ENCODE data around the gene SMYD1. TPM values are rescaled to one million over a fixed set of nuclear protein-coding genes. Genes with fewer than 3 reads are reported as not detected.
A peak's percentile ranks its signal among the peaks of the same experiment; 100 is the strongest.

SMYD1 gene
- total and polyA plus RNA-seq, 2 donors (not counting 1 experiment from before 2014, with no cell fraction given) = not detected

- no peaks in the 10 kb centered on the region for H4K20me1 ChIP-seq (ENCODE audit: control insufficient read depth, insufficient read depth, low read length, poor library complexity, severe bottlenecking)
- H3K4me2 ChIP-seq (replicated peaks; ENCODE audit: low read depth, low read length, poor library complexity, severe bottlenecking) = no peak overlapping the region
- H3K79me2 ChIP-seq (ENCODE audit: control insufficient read depth, insufficient read depth, low read length) = peaks cover 25% of the 10 kb centered on the region
- H3K9ac ChIP-seq (ENCODE audit: low read length) = no peak overlapping the region
- no peaks in the 10 kb centered on the region for H3K27me3 ChIP-seq (replicated peaks in 1 of 4; ENCODE audit: control extremely low read depth in 1 of 4, control insufficient read depth in 3 of 4, insufficient read depth in 4 of 4, low read length in 3 of 4)
- CTCF ChIA-PET = interaction anchor here (1.0 to 3.0 kb wide), 2 partner anchors 17 to 24 kb away, joined by 3 to 13 read pairs; no protein-coding TSS in a partner anchor
- POLR2A ChIA-PET = no interaction called here
- no peaks in the 10 kb centered on the region for H3K4me1 ChIP-seq (ENCODE audit: control insufficient read depth in 2 of 2, insufficient read depth in 2 of 2, low read length in 2 of 2)
- H3K9me3 ChIP-seq (ENCODE audit: control extremely low read depth in 1 of 3, control insufficient read depth in 2 of 3, insufficient read depth in 1 of 3, low read length in 2 of 3) = no peaks in the 10 kb centered on the region
- Mint-ChIP-seq H3K4me3 (no peak overlapping the region), H3K27me3 (no peaks in the 10 kb centered on the region), H3K9me3 (ENCODE audit: insufficient read depth) (no peaks in the 10 kb centered on the region), H3K4me1 (peaks cover 33% of the 10 kb centered on the region), H3K27ac (no peak overlapping the region)
- no peak overlapping the region for H3K4me3 ChIP-seq (ENCODE audit: control extremely low read depth in 1 of 5, extremely low read depth in 1 of 5, insufficient read depth in 1 of 5, low read depth in 2 of 5, low read length in 4 of 5)
- no peak overlapping the region for H3K27ac ChIP-seq (ENCODE audit: low read length in 2 of 2)
- ATAC-seq (ENCODE audit: low read depth) (no peak), DNase-seq (no peak)
- TF ChIP-seq CTCF (IDR thresholded peaks at IDR 0.05) (no peak), EZH2 (IDR thresholded peaks at IDR 0.05; ENCODE audit: borderline replicate concordance, insufficient read depth, low read depth, low read length, poor library complexity, severe bottlenecking) (no peak)
- peaks cover 6 to 25% of the 10 kb centered on the region in 2 experiments for H3K36me3 ChIP-seq (replicated peaks in 1 of 2; ENCODE audit: control extremely low read depth in 1 of 2, control insufficient read depth in 1 of 2, extremely low read depth in 1 of 2, insufficient read depth in 2 of 2, low read length in 1 of 2)
- intact Hi-C loops (cut with micrococcal nuclease) = no loop called here
- H2AFZ ChIP-seq (ENCODE audit: insufficient read depth, low read depth, low read length, poor library complexity, severe bottlenecking) = no peak overlapping the region
Observed at GRCh38 chr2:88036606-88037005, 31.0 kb upstream of the SMYD1 start.

- intact Hi-C loops (cut with micrococcal nuclease) = no loop called here
- no CpG with 5 or more reads among the region's 4 CpGs for WGBS (ENCODE audit: insufficient coverage)
- H3K27ac ChIP-seq (ENCODE audit: low read length in 2 of 2) = no peak overlapping the region
- ChIA-PET CTCF (interaction anchor here (1.2 to 3.0 kb wide), 2 partner anchors 14 to 22 kb away, joined by 3 to 13 read pairs; no protein-coding TSS in a partner anchor), POLR2A (no interaction called here)
- Mint-ChIP-seq H3K27ac (no peak overlapping the region), H3K4me1 (peaks cover 37% of the 10 kb centered on the region), H3K9me3 (ENCODE audit: insufficient read depth) (no peaks in the 10 kb centered on the region), H3K4me3 (no peak overlapping the region), H3K27me3 (no peaks in the 10 kb centered on the region)
- H2AFZ ChIP-seq (ENCODE audit: insufficient read depth, low read depth, low read length, poor library complexity, severe bottlenecking) = no peak overlapping the region
- peaks cover 44% of the 10 kb centered on the region for H3K79me2 ChIP-seq (ENCODE audit: control insufficient read depth, insufficient read depth, low read length)
- ATAC-seq (ENCODE audit: low read depth) (peak; percentile 21), DNase-seq (no peak)
- TF ChIP-seq CTCF (IDR thresholded peaks at IDR 0.05) = no peak
- TF ChIP-seq EZH2 (IDR thresholded peaks at IDR 0.05; ENCODE audit: borderline replicate concordance, insufficient read depth, low read depth, low read length, poor library complexity, severe bottlenecking) = no peak
- H3K27me3 ChIP-seq (replicated peaks in 1 of 4; ENCODE audit: control extremely low read depth in 1 of 4, control insufficient read depth in 3 of 4, insufficient read depth in 4 of 4, low read length in 3 of 4) = no peaks in the 10 kb centered on the region
- H3K4me1 ChIP-seq (ENCODE audit: control insufficient read depth in 2 of 2, insufficient read depth in 2 of 2, low read length in 2 of 2) = no peaks in the 10 kb centered on the region
- H3K36me3 ChIP-seq (replicated peaks in 1 of 2; ENCODE audit: control extremely low read depth in 1 of 2, control insufficient read depth in 1 of 2, extremely low read depth in 1 of 2, insufficient read depth in 2 of 2, low read length in 1 of 2) = peaks cover 6 to 21% of the 10 kb centered on the region in 2 experiments
- H3K9ac ChIP-seq (ENCODE audit: low read length) = no peak overlapping the region
- no peaks in the 10 kb centered on the region for H3K9me3 ChIP-seq (ENCODE audit: control extremely low read depth in 1 of 3, control insufficient read depth in 2 of 3, insufficient read depth in 1 of 3, low read length in 2 of 3)
- H3K4me3 ChIP-seq (ENCODE audit: control extremely low read depth in 1 of 5, extremely low read depth in 1 of 5, insufficient read depth in 1 of 5, low read depth in 2 of 5, low read length in 4 of 5) = no peak overlapping the region
- peaks cover 9% of the 10 kb centered on the region for H4K20me1 ChIP-seq (ENCODE audit: control insufficient read depth, insufficient read depth, low read length, poor library complexity, severe bottlenecking)
- H3K4me2 ChIP-seq (replicated peaks; ENCODE audit: low read depth, low read length, poor library complexity, severe bottlenecking) = no peak overlapping the region
Observed at GRCh38 chr2:88038263-88039105, 29.1 kb upstream of the SMYD1 start.

All from B cell (primary cell).